ENCODE measurements around the gene ARHGAP42. TPM values are rescaled to one million over a fixed set of nuclear protein-coding genes. Genes with fewer than 3 reads are reported as not detected.
A peak's percentile ranks its signal among the peaks of the same experiment; 100 is the strongest.

Gene ARHGAP42
- total and polyA plus RNA-seq, 5 donors from 2014 or later = not detected

DNA sequence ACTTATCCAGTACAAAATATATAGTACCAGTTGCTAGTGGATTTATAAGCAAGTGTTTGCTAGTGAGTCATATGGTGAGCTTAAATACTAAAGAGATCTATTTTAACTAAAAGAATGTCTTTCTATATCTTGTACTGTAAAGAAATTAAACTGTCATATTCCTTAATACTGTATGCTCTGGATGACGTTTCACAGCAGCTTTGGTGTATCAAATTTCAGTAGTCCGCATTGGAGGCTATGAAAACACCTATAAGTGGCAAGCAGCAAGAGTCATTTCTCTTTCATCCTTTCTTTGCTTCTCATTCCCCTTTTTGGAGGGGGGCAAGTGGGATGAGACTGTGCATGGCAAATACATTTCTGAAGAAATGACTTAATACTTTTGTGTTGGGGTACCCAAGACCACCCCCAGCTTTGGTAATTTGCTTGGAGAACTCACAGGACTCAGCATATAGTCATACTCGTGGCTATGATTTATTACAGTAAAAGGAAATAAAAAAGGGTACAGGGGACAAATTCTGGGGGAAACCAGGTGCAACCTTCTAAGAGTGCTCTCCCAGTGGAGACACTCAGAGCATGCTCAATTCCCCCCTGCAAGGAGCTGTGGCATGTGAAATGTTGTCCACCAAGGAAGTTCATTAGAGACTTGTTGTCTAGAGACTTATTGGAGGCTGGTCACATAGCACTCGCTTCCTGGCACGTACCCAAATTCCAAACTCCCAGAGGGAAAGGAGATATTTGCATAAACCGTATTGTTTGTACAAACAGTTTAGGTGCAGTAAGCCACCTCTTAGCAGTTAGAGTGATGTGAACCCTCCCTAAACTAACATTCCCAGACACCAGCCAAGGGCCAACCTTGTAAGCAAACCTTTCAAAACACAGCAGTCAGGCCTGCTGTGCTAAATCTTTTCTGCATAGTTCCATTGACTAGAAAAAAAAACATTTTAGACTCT is 231.7 kb downstream of the ARHGAP42 start:
- Histone ChIP-seq H3K27me3 (ENCODE audit: control insufficient read depth, insufficient read depth, low read length) (no peaks in the 10 kb centered on the region), H3K36me3 (ENCODE audit: control insufficient read depth, insufficient read depth, low read length) (no peaks in the 10 kb centered on the region), H3K27ac (ENCODE audit: insufficient read depth, low read length, poor library complexity, severe bottlenecking) (no peak overlapping the region), H3K4me1 (ENCODE audit: control insufficient read depth, insufficient read depth, low read length, poor library complexity, severe bottlenecking) (no peaks in the 10 kb centered on the region), H3K9me3 (ENCODE audit: control insufficient read depth in 2 of 2, low read length in 2 of 2) (no peaks in the 10 kb centered on the region), H3K4me3 (ENCODE audit: low read depth, low read length) (no peak overlapping the region)
- no peaks in the 10 kb centered on the region for H3K36me3 Mint-ChIP-seq
- DNase-seq (no peak), ATAC-seq (ENCODE audit: low read depth in 2 of 2) (no peak)
- no peak overlapping the region for H3K4me3 Mint-ChIP-seq
- no peaks in the 10 kb centered on the region for H3K27me3 Mint-ChIP-seq
- no peak overlapping the region for H3K27ac Mint-ChIP-seq
- H3K9me3 Mint-ChIP-seq = peaks cover 0 to 8% (median 4%) of the 10 kb centered on the region in 7 donors
- H3K4me1 Mint-ChIP-seq = no peaks in the 10 kb centered on the region

DNA sequence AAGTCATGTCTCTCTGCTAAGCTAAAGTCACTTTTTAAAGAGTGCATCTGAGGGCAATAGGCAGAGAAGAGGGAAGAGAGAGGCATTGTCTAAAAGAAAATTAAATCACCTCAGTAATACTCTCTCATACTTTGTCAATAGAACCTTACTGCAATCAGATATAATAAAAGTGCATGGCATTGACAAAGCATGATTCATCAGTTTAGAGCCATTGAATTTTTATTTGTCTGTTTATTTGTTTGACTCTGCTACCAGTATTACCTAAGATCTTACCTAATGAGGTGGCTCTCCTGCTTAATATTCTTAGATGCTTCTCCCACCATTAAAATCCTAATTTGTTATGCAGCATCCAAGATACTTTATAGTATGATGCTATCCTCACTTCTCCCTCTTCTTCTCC is 233.5 kb downstream of the ARHGAP42 start:
- H3K9me3 ChIP-seq (ENCODE audit: control insufficient read depth in 2 of 2, low read length in 2 of 2) = no peaks in the 10 kb centered on the region
- DNase-seq (no peak), ATAC-seq (ENCODE audit: low read depth in 2 of 2) (no peak)
- no peak overlapping the region for H3K27ac Mint-ChIP-seq
- no peaks in the 10 kb centered on the region for H3K36me3 ChIP-seq (ENCODE audit: control insufficient read depth, insufficient read depth, low read length)
- no peaks in the 10 kb centered on the region for H3K27me3 Mint-ChIP-seq
- H3K27ac ChIP-seq (ENCODE audit: insufficient read depth, low read length, poor library complexity, severe bottlenecking) = no peak overlapping the region
- H3K36me3 Mint-ChIP-seq = no peaks in the 10 kb centered on the region
- no peaks in the 10 kb centered on the region for H3K4me1 Mint-ChIP-seq
- H3K4me1 ChIP-seq (ENCODE audit: control insufficient read depth, insufficient read depth, low read length, poor library complexity, severe bottlenecking) = no peaks in the 10 kb centered on the region
- H3K27me3 ChIP-seq (ENCODE audit: control insufficient read depth, insufficient read depth, low read length) = no peaks in the 10 kb centered on the region
- no peak overlapping the region for H3K4me3 ChIP-seq (ENCODE audit: low read depth, low read length)
- H3K9me3 Mint-ChIP-seq = peaks cover 0 to 8% (median 2%) of the 10 kb centered on the region in 7 donors
- H3K4me3 Mint-ChIP-seq = no peak overlapping the region

DNA sequence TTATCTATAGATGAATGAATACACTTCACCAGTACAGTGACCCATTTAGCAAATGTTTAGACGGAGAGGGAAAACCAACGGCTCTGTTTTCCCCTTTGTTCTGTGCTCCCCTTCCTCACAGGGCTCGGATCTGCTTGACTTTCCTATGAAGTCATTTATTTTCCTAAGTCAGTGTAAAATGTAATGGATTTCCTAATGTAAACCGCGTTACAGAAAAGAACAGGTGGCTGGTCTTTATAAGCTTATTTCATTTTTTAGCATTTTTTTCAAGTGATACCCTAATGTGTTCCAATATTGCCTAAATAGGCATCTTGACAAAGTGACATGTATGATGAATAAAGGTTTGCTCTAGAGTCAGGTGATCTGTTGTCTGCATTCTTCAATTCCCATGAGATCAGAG is 235.0 kb downstream of the ARHGAP42 start:
- DNase-seq (no peak), ATAC-seq (ENCODE audit: low read depth in 2 of 2) (no peak)
- H3K4me3 Mint-ChIP-seq = no peak overlapping the region
- Histone ChIP-seq H3K27me3 (ENCODE audit: control insufficient read depth, insufficient read depth, low read length) (no peaks in the 10 kb centered on the region), H3K36me3 (ENCODE audit: control insufficient read depth, insufficient read depth, low read length) (no peaks in the 10 kb centered on the region), H3K27ac (ENCODE audit: insufficient read depth, low read length, poor library complexity, severe bottlenecking) (no peak overlapping the region), H3K4me3 (ENCODE audit: low read depth, low read length) (no peak overlapping the region), H3K4me1 (ENCODE audit: control insufficient read depth, insufficient read depth, low read length, poor library complexity, severe bottlenecking) (no peaks in the 10 kb centered on the region), H3K9me3 (ENCODE audit: control insufficient read depth in 2 of 2, low read length in 2 of 2) (no peaks in the 10 kb centered on the region)
- H3K27me3 Mint-ChIP-seq = no peaks in the 10 kb centered on the region
- H3K27ac Mint-ChIP-seq = no peak overlapping the region
- H3K36me3 Mint-ChIP-seq = no peaks in the 10 kb centered on the region
- H3K4me1 Mint-ChIP-seq = no peaks in the 10 kb centered on the region
- H3K9me3 Mint-ChIP-seq = peaks cover 0 to 5% (median 2%) of the 10 kb centered on the region in 7 donors

DNA sequence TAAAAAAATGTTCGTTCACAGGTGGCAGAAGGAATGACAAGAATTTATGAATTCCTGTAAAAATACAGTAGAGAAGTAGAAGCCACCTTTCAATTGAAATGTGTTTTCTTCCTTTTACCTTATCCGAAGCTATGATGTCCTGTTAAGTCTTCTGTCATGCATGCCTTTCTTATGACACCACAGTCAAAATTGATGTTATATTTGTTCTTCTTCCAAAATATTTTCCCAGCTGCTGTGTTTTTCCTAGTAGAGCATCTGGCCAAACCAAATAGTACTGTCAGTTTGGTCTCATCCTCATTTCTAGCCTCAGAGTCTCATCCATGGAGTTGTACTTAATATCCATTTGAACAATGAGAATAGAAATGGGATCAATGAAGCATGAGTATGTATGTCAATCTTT is 236.5 kb downstream of the ARHGAP42 start:
- Mint-ChIP-seq H3K27ac (no peak overlapping the region), H3K9me3 (peaks cover 0 to 4% (median 0%) of the 10 kb centered on the region in 7 donors), H3K4me1 (no peaks in the 10 kb centered on the region), H3K4me3 (no peak overlapping the region), H3K27me3 (no peaks in the 10 kb centered on the region), H3K36me3 (no peaks in the 10 kb centered on the region)
- H3K27me3 ChIP-seq (ENCODE audit: control insufficient read depth, insufficient read depth, low read length) = no peaks in the 10 kb centered on the region
- H3K27ac ChIP-seq (ENCODE audit: insufficient read depth, low read length, poor library complexity, severe bottlenecking) = no peak overlapping the region
- no peak overlapping the region for H3K4me3 ChIP-seq (ENCODE audit: low read depth, low read length)
- H3K9me3 ChIP-seq (ENCODE audit: control insufficient read depth in 2 of 2, low read length in 2 of 2) = no peaks in the 10 kb centered on the region
- no peak for ATAC-seq (ENCODE audit: low read depth in 2 of 2)
- no peaks in the 10 kb centered on the region for H3K36me3 ChIP-seq (ENCODE audit: control insufficient read depth, insufficient read depth, low read length)
- DNase-seq = no peak
- H3K4me1 ChIP-seq (ENCODE audit: control insufficient read depth, insufficient read depth, low read length, poor library complexity, severe bottlenecking) = no peaks in the 10 kb centered on the region

DNA sequence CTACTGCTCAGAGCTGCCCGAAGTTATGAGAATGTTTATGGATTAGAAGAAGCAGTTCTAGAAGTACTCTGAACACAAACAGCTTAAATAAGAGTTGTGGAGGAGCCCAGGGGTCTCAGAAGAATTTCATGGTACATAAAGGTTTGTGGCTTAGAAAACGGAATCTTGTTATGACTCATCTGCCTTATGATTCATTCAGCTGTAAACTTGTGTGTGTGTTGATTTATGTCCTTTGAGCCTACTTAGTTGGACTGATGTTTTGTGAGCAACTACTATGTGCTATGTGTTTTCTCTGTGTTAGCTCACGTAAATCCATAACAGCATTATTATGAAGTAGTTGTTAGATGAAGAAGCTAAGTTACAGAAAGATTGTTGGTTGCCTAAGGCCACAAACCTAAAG is 238.8 kb downstream of the ARHGAP42 start:
- no peaks in the 10 kb centered on the region for H3K9me3 ChIP-seq (ENCODE audit: control insufficient read depth in 2 of 2, low read length in 2 of 2)
- Mint-ChIP-seq H3K4me1 (no peaks in the 10 kb centered on the region), H3K27me3 (no peaks in the 10 kb centered on the region), H3K4me3 (no peak overlapping the region), H3K27ac (no peak overlapping the region), H3K9me3 (peaks cover 0 to 4% (median 0%) of the 10 kb centered on the region in 7 donors), H3K36me3 (no peaks in the 10 kb centered on the region)
- H3K27ac ChIP-seq (ENCODE audit: insufficient read depth, low read length, poor library complexity, severe bottlenecking) = no peak overlapping the region
- H3K36me3 ChIP-seq (ENCODE audit: control insufficient read depth, insufficient read depth, low read length) = no peaks in the 10 kb centered on the region
- ATAC-seq (ENCODE audit: low read depth in 2 of 2) (no peak), DNase-seq (peak in 1 of 3 donors; percentile 2)
- no peak overlapping the region for H3K4me3 ChIP-seq (ENCODE audit: low read depth, low read length)
- no peaks in the 10 kb centered on the region for H3K4me1 ChIP-seq (ENCODE audit: control insufficient read depth, insufficient read depth, low read length, poor library complexity, severe bottlenecking)
- H3K27me3 ChIP-seq (ENCODE audit: control insufficient read depth, insufficient read depth, low read length) = no peaks in the 10 kb centered on the region

DNA sequence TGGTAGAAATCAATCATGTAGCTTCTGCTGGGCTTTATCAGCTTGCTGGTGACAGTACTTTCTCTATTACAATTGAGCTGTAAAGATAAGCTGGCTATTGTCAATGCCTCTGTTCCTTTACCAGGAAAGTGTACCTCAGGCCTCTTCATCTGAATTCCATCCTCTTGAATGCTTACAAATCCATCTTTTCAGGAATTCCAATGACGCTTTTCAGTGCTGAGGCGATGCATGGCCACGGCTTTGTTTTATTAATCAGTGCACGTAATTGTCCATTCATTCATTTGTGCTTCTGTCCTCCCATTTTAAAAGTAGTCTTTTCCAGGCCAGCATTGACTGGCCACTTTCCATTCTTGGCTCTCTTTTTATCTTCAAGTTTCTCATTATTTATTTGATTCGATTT is 240.5 kb downstream of the ARHGAP42 start:
- Mint-ChIP-seq H3K9me3 (peaks cover 0 to 4% (median 0%) of the 10 kb centered on the region in 7 donors), H3K27me3 (no peaks in the 10 kb centered on the region), H3K4me1 (no peaks in the 10 kb centered on the region), H3K36me3 (no peaks in the 10 kb centered on the region), H3K27ac (no peak overlapping the region), H3K4me3 (no peak overlapping the region)
- ATAC-seq (ENCODE audit: low read depth in 2 of 2) = no peak
- no peaks in the 10 kb centered on the region for H3K9me3 ChIP-seq (ENCODE audit: control insufficient read depth in 2 of 2, low read length in 2 of 2)
- H3K27me3 ChIP-seq (ENCODE audit: control insufficient read depth, insufficient read depth, low read length) = no peaks in the 10 kb centered on the region
- H3K4me1 ChIP-seq (ENCODE audit: control insufficient read depth, insufficient read depth, low read length, poor library complexity, severe bottlenecking) = no peaks in the 10 kb centered on the region
- H3K4me3 ChIP-seq (ENCODE audit: low read depth, low read length) = no peak overlapping the region
- DNase-seq = no peak
- no peak overlapping the region for H3K27ac ChIP-seq (ENCODE audit: insufficient read depth, low read length, poor library complexity, severe bottlenecking)
- H3K36me3 ChIP-seq (ENCODE audit: control insufficient read depth, insufficient read depth, low read length) = no peaks in the 10 kb centered on the region

DNA sequence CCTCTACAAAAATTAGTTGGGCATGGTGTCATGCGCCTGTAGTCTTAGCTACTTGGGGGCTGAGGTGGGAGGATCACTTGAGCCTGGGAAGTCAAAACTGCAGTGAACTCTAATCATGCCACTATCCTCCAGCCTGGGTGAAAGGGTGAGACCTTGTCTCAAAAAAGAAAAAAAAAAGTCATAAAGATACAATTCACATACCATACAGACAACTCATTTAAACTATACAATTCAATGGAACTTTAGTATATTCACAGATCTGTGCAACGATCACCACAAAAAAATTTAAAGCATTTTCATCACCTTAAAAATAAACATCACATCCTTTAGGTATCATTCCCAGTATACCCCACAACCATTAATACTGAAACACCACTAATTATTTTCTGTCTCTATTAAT is 241.3 kb downstream of the ARHGAP42 start:
- Histone ChIP-seq H3K9me3 (ENCODE audit: control insufficient read depth in 2 of 2, low read length in 2 of 2) (no peaks in the 10 kb centered on the region), H3K36me3 (ENCODE audit: control insufficient read depth, insufficient read depth, low read length) (no peaks in the 10 kb centered on the region), H3K4me3 (ENCODE audit: low read depth, low read length) (no peak overlapping the region), H3K4me1 (ENCODE audit: control insufficient read depth, insufficient read depth, low read length, poor library complexity, severe bottlenecking) (no peaks in the 10 kb centered on the region), H3K27ac (ENCODE audit: insufficient read depth, low read length, poor library complexity, severe bottlenecking) (no peak overlapping the region), H3K27me3 (ENCODE audit: control insufficient read depth, insufficient read depth, low read length) (no peaks in the 10 kb centered on the region)
- H3K9me3 Mint-ChIP-seq = no peaks in the 10 kb centered on the region
- no peaks in the 10 kb centered on the region for H3K36me3 Mint-ChIP-seq
- no peaks in the 10 kb centered on the region for H3K27me3 Mint-ChIP-seq
- no peak overlapping the region for H3K27ac Mint-ChIP-seq
- ATAC-seq (ENCODE audit: low read depth in 2 of 2) (no peak), DNase-seq (no peak)
- no peak overlapping the region for H3K4me3 Mint-ChIP-seq
- H3K4me1 Mint-ChIP-seq = no peaks in the 10 kb centered on the region

DNA sequence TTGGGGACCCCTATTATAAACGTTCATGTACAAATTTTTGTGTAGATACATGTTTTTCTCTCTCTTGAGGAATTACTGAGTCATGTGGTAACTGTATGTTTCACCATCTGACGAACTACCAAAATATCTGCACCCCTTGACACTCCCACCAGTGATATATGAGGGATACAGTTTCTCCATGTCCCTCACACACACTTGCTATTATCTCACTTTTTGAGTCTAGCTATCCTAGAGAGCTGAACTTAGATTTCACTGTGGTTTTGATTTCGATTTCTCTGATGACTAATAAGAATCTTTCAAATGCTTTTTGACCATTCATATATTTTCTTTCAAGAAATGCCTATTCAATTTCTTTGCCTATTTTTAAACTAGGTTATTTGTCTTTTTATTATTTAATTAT is 242.3 kb downstream of the ARHGAP42 start:
- no peaks in the 10 kb centered on the region for H3K27me3 Mint-ChIP-seq
- no peaks in the 10 kb centered on the region for H3K9me3 Mint-ChIP-seq

More for the DNA sequence above, 242.3 kb downstream of the ARHGAP42 start:
- no peaks in the 10 kb centered on the region for H3K4me1 ChIP-seq (ENCODE audit: control insufficient read depth, insufficient read depth, low read length, poor library complexity, severe bottlenecking)
- no peak overlapping the region for H3K4me3 ChIP-seq (ENCODE audit: low read depth, low read length)
- no peak overlapping the region for H3K4me3 Mint-ChIP-seq
- H3K27ac ChIP-seq (ENCODE audit: insufficient read depth, low read length, poor library complexity, severe bottlenecking) = no peak overlapping the region
- ATAC-seq (ENCODE audit: low read depth in 2 of 2) = no peak
- H3K36me3 Mint-ChIP-seq = no peaks in the 10 kb centered on the region
- no peak for DNase-seq
- no peaks in the 10 kb centered on the region for H3K4me1 Mint-ChIP-seq
- H3K36me3 ChIP-seq (ENCODE audit: control insufficient read depth, insufficient read depth, low read length) = no peaks in the 10 kb centered on the region
- H3K9me3 ChIP-seq (ENCODE audit: control insufficient read depth in 2 of 2, low read length in 2 of 2) = no peaks in the 10 kb centered on the region
- no peaks in the 10 kb centered on the region for H3K27me3 ChIP-seq (ENCODE audit: control insufficient read depth, insufficient read depth, low read length)
- no peak overlapping the region for H3K27ac Mint-ChIP-seq
